Measurements from ENCODE around the gene HACD3.

GRCh38 chr15:65535192-65535591 lies 4.9 kb downstream of the HACD3 start:
- no peak for TF ChIP-seq CTCF (conservative IDR thresholded peaks at IDR 0.05)
- TF ChIP-seq ZFX (IDR thresholded peaks at IDR 0.05), result no peak

Measured in C4-2B (cell line).